Measurements from ENCODE around the gene ZNF346.
"Not testable (repeated sequence)": the region's sequence is repeated elsewhere in the genome, so short reads cannot be mapped to it uniquely, and the experiment has no call there.

Gene ZNF346

DNA sequence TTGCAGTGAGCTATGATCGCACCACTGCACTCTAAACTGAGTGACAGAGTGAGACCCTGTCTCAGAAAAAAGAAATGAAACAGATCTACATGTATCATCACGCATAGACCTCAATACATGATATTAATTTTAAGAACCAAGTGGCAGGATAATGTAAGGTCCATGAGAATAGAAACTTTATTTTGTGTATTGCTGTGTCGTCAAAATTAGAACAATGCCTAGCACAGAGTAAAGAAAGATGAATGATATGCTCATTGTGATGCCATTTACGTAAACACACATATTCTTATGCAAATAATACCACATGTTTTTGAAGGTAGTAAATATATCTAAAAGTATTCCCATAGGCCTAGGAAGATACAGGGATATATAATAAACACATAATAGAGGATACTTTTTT lies 12.3 kb upstream of the ZNF346 start:
- no peak for DNase-seq

DNA sequence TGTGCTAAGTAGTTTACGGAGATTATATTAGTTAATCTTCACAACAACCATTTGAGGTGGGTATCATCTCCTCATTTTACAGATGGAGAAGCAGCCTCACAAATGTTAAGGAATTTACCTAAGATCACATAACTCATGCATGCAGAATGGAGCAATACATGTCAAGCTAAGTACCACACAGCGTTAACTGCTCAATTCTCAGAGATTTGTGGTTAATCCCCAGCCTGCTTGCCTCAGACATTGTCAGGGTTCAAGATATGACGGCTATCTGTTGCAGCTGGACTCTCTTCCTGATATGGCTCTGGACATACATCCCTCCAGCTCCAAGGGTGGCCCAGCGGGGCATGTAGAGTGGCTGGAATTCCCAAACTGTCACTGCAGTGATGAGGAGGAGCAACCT lies 7.3 kb upstream of the ZNF346 start:
- no peak for DNase-seq

DNA sequence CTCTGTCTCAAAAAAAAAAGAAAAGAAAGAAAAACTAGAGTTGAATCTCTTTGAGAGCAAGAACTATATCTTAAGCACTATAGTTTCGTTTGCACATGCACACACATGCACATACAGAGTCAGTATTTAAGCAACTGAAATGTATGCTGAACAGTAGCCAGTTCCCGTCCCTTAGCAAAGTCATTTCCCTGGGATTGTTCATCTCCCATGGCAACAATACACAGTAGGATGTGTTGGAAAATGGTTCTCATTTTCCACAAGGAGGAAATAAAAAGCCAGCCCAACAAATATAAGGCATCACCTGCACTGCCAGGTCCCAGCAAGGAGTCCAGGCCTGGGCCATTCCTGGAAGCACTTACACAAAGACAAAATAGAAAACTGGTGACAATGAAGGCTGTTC lies 4.2 kb upstream of the ZNF346 start:
- DNase-seq, result no peak

DNA sequence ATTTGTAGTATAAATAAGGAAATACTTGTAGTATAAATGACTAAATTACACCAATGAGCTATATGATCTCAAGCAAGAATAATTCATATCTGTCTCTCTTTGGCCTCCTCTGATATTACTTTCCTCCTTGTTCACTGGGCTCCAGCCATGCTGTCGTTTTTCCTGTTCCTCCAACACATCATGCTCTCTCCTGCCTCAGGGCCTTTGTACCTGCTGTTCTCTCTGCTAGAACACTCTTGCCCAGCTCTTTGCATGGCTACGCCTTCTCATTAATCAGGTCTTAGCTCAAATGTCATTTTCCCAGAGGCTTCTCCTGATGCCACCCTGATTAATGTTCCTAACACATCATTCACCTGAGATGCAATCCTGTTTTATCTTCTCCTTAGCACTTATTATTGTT lies 2.5 kb upstream of the ZNF346 start:
- DNase-seq, result no peak

DNA sequence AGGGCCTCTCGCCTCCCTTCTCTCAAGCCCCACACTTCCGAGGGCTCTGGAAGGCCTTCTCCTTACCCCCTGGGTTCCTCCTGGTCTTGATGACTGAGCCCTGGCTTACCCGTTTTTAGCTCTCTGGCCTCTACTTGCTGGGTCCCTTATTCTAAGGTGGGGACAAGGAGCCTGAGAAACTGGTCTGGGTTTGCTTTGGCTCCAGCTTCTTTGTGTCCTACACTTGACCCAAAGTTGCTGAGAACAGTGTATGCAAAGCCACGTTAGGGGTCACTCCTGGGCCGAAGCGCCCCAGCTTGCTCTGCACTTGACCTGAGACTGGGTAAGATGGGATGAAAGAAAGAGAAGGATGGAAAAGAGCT lies 788 bp downstream of the ZNF346 start:
- DNase-seq, result no peak

DNA sequence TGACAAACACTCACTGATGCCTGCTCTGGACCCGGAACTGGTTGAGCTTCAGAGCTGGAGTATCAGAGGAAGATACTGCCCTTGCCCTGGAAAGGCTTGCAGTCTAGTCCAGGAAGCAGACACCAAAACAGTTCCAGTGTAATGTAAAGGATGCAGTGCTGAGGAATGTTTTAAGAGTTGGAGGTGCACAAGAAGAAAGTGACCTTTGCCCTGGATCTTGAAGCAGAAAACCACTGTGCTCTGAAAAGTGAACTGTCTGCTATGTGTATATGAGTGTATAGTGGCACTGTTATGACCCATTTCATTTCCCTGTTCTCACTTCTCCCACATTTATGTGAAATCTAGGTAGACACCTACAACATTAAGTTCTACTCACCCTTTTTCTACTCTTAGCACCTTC lies 2.1 kb downstream of the ZNF346 start:
- no peak for DNase-seq

DNA sequence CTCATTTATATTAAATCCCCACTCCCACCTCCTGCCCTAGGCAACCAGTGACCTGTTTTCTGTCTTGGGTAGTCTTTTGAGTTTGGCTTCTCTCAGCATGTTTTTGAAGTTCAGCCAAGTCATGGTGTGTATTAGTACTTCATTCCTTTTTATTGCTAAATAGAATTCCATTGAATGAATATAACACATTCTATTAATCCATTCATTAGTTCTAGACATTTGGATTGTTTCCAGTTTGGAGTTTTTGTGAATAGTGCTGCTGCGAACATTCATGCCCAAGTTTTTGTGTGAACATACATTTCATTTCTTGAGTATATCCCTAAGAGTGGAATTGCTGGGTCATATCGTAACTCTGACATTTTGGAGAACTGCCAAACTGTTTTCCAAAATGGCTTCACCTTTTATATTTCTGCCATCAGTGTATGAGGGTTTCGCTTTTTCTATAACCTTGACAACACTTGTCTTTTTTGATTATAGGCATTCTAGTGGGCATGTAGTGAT lies 2.7 kb downstream of the ZNF346 start:
- no peak for DNase-seq

DNA sequence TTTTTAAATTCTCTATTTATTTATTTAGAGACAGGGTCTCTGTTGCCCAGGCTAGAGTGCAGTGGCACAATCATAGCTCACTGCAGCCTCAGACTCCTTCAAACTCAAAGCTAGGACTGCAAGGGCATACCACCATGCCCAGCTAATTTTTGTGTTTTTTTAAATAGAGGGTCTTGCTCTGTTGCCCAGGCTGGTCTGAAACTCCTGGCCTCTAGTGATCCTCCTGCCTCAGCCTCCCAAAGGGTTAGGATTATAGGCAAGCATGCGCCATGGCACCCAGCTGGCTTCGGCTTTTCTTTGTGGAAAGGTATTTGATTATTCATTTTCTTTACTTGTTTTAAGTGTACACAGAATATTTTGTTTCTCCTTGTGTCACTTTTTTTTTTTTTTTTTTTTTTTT lies 5.2 kb downstream of the ZNF346 start:
- no peak for DNase-seq

DNA sequence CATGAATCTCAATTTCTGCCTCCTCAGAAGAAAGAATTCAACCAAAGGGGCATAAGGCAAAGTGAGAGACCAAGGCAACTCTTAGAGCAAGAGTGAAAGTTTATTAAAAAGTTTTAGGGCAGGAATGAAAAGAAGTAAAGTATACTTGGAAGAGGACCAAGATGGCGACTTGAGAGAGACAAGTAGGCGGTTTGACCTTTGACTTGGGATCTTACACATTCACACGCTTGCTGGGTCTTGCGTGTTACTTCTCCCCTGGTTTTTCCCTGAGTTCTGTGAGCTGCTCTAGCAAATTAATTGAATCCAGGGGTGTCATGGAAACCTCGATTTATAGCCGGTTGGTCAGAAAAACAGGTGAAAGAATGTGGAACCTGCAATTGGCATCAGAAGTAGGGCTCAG lies 7.0 kb downstream of the ZNF346 start:
- no peak for DNase-seq

DNA sequence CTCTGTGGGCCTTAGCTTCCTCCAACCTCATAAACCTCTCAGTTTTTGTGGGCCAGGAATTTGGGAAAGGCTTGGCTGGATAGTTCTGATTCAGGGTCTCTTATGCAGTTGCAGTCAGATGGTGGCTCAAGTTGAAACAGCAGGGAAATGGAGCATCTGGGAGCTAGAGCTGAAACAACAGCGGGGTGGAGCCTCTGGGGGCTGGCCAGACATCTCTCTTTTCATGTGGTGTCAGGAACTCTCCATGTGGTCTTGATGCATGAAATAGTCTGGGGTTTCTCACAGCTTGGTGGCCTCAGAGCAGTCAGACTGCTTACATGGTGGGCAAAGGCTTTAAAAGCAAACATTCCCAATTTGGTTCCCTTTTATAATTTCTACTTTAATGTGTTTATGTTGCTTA lies 13.5 kb downstream of the ZNF346 start:
- DNase-seq, result no peak

DNA sequence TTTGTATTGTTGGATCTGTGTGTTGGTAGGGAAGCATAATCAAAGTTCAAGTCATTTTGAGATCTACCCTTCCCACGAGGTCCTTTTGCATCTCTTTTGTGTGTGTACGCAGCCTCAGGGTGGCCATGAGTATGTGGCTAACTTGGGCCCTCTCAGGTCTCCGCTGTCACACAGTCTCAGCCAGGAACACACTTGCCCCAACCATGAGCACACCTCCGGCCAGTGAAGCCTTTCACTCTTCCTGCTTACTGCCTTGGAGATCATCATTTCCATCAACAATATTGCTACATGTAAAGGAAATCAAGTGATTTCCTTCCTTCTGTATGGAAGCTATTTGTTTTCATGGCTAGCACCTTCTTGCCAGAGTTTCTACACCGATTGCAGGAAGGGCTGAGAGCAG lies 13.9 kb downstream of the ZNF346 start:
- no peak for DNase-seq

DNA sequence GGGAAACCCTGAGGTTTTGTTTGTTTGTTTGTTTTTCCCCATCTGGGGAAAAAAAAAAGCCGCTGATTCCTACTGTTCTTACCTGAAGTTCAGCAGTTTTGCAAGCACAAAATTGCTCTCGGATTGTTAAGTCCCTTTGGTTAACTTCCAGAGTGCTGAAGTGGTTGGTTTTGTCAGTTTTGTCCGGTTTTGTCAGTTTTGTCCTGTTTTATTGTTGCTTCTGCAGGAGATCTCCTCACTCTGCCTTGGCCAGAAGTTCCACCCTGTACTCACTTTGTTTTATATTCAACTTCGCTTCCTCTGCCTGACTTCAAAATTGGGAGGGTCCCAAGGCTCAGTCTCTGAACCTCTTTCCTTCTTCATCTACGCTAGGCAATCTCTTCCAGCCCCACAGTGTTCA lies 14.4 kb downstream of the ZNF346 start:
- DNase-seq, result no peak

DNA sequence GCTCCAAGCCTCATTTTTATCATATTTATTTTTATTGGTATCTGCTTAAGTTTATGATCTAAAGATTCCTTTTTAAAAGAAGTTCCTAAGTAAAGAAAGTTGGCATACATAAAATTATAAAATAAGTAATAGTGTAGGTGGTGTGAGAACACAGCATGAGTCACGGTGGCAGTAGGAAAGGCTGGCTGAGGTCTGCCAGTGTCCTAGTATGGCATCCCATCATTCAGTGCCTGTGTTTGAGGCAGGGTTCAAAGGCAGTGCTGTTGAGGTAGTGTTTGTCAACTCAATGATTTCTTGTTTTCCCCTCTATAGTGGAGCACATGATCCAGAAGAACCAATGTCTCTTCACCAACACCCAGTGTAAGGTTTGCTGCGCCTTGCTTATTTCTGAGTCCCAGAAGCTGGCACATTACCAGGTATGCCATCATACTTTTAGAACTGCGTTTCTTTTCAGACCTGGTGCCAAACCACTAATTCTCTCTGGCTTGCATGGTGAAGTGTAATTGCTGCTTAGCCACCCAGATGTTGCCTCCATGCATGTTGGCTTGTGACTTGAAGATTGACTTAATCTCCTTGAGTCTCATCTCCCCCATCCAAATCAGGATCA lies 18.4 kb downstream of the ZNF346 start:
- DNase-seq, result peak; percentile 56

DNA sequence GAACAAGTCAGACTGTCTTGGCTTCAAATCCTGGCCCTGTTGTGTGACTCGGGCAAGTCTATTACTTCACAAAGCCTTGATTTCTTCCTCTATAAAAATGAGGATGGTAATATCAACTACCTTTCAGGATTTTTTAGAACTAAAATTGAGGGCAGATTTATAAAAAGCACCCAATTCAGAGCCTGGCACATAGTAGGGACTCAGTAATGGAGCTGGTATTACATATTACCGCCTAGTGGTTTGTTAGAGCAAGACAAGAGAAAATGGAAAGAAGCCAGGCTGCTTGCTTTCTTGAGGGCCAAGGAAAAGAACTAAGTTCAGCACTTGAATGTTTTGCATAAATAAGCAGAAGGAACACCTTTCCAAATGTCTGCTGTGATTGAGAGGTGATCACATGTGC lies 19.4 kb downstream of the ZNF346 start:
- no peak for DNase-seq

DNA sequence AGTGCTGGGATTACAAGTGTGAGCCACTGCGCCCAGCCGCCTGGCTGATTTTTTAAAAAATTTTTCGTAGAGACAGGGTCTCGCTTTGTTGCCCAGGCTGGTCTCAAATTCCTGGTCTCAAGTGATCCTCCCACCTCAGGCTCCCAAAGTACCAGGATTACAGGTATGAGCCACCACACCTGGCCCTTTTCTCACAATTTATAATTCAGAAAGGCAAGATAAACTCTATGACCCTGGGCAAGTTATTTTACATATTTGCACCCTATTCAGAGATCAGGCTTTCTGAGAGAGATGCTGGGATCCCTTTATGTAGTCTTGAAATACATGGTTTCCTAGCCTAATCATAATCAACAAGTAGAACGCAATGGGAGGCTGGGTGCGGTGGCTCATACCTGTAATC lies 20.6 kb downstream of the ZNF346 start:
- no peak for DNase-seq

DNA sequence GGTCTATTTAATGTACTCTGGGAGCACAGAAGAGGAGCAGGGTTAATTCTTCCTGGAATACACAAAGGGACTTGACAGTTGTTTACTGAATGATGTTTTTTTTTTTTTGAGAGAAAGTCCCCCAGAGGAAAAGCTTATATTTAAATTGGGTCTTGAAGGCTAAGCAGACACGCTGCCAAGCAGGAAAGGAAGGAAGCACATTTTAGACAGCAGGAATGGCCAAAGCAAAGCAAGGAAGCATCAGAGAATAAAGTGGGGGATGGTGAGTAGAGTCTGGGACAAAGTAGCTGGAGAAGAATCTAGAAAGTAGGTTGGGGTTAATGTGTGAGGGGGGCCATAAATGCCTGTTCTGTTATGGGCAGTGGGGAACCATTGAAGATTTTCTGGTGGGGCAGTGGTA lies 21.5 kb downstream of the ZNF346 start:
- no peak for DNase-seq

DNA sequence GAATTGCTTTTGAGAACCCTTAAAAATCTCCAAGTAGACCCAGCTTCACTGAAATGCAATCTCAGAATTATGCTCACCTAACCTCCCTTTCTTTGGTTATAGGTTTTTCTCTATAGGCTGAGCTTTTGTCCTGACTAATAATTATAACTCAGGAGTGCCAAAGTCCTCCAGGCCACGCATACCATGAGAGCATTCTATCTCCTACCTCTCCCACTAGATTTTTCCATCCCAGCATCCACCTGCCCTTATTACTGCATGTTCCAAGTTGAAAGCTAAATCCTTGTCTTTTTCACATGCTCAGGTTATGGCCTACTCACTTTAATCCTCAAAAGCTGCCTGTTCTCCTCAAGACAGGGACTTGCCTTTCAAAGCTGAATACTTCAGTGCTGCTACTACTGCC lies 22.1 kb downstream of the ZNF346 start:
- DNase-seq, result no peak

DNA sequence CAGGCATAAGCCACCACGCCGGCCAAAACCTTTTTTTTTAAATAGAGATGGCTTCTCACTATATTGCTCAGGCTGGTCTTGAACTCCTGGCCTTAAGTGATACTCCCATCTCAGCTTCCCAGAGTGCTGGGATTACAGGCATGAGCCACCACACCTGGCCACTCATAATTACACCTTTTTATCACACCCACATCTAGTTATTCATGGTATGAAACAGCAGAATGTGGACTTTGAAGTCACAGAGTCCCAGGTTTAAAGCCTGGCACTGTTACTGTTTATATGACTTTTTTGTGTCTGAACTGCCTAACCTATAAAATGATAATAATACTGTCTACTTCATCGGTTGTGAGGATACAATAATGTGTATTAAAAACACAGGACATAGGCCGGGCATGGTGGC lies 23.1 kb downstream of the ZNF346 start:
- no peak for DNase-seq

DNA sequence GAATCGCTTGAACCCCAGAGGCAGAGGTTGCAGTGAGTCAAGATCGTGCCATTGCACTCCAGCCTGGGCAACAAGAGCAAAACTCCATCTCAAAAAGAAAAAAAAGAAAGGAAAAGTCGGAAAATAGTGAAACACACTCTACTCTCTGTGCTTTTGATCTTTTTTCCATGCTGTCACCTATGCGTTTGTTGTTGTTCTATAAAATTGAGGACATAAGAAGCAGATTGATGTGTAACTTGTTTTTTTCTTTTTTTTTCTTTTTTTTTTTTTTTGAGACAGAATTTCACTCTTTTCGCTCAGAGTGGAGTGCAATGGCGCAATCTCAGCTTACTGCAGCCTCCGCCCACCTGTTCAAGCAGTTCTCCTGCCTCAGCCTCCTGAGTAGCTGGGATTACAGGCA lies 26.0 kb downstream of the ZNF346 start:
- not testable (repeated sequence) for DNase-seq

DNA sequence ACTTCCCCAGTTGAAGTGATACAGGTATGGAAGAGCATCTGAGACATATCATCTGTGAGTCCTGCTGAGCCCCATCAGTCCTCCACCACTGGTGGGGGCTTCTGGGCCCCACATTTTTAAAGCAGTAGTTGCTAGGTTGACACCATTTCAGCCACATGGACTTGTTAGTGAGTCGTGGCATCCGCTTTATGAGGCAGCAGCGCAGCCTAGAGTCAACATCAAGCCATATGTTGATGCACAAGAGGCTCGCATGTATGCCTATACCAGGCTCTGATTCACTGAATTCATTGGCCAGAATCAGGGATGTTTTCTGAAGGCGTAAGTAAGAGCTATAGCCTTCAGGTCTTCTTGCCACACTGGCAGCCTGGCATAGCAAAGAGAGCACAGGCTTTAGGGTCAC lies 26.8 kb downstream of the ZNF346 start:
- no peak for DNase-seq

DNA sequence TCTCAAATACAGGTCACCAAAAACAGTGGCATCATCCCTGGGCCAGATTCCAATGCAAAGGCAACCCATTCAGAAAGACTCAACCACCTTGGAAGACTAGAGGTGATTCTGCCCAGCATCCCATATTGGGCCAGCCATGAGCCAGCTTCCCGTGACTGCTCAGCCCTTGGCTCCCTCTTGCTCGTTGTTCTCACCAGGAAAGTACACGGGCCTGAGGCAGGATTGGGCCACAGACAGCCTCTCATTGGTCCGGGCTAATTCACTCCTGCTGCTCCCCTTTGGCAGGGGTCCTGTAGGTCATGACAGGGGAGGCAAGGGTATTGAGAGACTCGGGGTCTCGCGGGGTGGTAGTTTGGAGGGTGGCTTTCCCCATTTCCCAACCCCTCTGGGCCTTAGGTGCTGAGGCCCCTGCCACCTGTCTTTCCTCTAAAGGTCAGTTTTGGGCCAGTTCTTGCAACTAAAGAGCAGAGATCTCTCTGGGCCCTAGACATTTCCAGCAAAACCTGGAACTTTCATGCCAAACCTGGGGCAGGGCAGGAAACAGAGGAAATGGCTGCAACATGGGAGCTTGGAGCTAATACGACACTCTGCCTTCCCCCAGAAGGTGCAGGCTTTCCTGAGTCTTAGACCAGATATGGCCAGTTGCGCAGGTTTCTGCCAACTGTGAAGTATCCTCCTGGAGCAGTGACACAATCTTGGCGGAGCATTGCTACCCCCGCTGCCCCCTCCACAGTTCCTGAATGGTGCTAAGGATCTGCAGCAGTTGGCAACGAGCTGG lies 42.2 kb downstream of the ZNF346 start:
- DNase-seq, result no peak

DNA sequence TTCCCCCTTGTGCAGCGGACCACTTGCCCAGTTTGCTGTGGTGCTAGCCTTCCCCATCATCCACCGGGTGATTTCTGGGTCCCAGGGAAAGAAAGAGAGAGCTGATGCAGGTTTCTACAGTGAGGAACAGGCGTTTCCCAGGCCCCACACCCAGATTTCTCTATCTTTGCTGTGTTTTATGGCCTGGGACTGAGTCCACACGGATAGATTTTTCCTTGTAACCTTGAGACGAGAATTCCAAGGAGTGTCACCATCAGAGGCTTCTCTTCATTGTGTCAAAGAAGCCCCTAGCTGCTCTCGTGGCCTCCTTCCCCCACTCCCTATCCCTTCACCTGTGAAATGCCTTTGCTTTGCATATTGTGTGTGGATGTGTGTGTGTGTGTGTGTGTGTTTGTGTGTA lies 43.0 kb downstream of the ZNF346 start:
- DNase-seq, result no peak

DNA sequence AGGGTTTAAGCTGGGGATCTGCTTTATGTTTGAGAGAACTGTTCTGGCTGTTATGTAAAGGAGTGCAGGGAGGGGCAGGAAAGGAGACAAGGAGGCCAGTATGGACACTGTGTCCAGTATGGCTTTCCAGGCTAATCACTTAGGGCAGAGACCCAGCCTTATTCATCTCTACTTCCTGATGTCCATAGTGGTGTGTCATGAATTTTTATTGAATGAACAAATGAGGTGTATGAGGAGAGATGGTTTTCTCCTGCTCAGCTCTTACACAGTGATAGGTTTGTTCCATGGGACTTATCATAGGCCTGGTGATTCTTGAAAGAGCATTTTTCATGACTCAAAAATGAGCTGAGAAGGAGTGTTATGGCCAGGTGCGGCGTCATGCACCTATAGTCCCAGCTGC lies 43.7 kb downstream of the ZNF346 start:
- DNase-seq, result no peak

DNA sequence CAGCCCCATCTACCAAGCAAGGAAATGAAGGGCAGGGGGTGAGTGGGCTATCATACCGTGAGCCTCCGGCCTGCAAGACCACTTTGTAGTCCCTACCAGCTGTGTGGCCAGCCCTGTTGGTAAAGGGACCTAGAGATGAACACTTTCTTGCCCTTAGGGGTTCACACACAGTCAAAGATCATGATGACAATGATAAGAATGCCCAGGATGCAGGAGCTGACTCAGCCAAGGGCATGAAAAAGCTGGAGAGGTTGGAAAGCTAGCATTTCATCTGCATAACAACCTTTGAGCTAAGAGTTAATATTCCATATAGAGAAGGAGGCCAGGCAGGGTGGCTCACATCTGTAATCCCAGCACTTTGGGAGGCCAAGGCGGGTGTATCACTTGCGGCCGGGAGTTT lies 45.0 kb downstream of the ZNF346 start:
- DNase-seq, result no peak

All from DMS79 (cell line).